IPS DF 6.9 (cell line): Measurements from ENCODE around the gene TOM1.

Experiments used
- DNase-seq: peaks from one replicate; pipeline ENCODE4 v3.0.0-alpha.2; 2013; ENCODE audit warnings: low read depth, low spot score
- H3K27ac ChIP-seq: one replicate; pipeline ENCODE4 v1.5.1; 2013; ENCODE audit warnings: low read length, control low read depth
- H3K27me3 ChIP-seq: 2 replicates; pipeline ENCODE4 v1.6.1; 2013; ENCODE audit warnings: mild to moderate bottlenecking, low read length; ENCODE audit not compliant: control insufficient read depth, insufficient read depth
- H3K36me3 ChIP-seq: 2 replicates; pipeline ENCODE4 v1.6.1; 2013; ENCODE audit warnings: low read length; ENCODE audit not compliant: control insufficient read depth, insufficient read depth
- H3K4me1 ChIP-seq: 2 replicates; pipeline ENCODE4 v1.6.1; 2013; ENCODE audit warnings: low read length; ENCODE audit not compliant: control insufficient read depth, insufficient read depth
- H3K4me3 ChIP-seq: 2 replicates; pipeline ENCODE4 v1.5.1; 2013; ENCODE audit warnings: mild to moderate bottlenecking, low read length
- H3K9me3 ChIP-seq: 2 replicates; pipeline ENCODE4 v1.6.1; 2013; ENCODE audit warnings: low read length, inconsistent platforms; ENCODE audit not compliant: control insufficient read depth, insufficient read depth
- WGBS: extraction: QIAGEN DNeasy Blood & Tissue Kit; methylation state at CpG from one replicate; pipeline ENCODE4 v1.1.7; 2013; ENCODE audit warnings: mixed read lengths, missing lambda C conversion rate; ENCODE audit not compliant: insufficient read length, insufficient coverage; 5-methylcytosine and 5-hydroxymethylcytosine counted together

The TOM1 gene

GRCh38 chr22:35324067-35324466 lies 24.4 kb downstream of the TOM1 start:
- no peak for DNase-seq
- no peaks in the 10 kb centered on the region for H3K27me3 ChIP-seq
- H3K4me1 ChIP-seq: no peaks in the 10 kb centered on the region
- H3K4me3 ChIP-seq: no peak overlapping the region
- H3K36me3 ChIP-seq: peaks cover 5% of the 10 kb centered on the region
- H3K27ac ChIP-seq: no peak overlapping the region
- no CpG with 5 or more reads among the region's 5 CpGs for WGBS
- H3K9me3 ChIP-seq: no peaks in the 10 kb centered on the region

DNA sequence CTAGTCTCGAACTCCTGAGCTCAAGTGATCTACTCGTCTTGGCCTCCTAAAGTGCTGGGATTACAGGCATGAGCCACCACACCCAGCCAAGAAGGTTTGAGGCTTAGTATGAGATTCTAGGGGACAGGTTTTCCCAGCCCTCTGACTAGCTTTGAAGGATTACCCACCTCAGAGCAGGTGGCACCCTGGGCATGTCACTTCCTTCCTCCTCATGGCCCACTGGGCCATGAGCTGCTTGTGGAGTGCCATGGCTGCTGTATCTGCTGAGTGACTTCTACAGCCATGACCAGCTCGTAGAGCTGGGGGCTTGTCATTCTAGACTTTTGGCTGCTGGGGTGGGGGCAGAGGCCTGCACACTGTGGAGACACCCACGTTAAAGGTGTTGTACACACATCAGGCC lies 25.1 kb downstream of the TOM1 start:
- no CpG with 5 or more reads among the region's 4 CpGs for WGBS
- Histone ChIP-seq H3K27me3 (no peaks in the 10 kb centered on the region), H3K9me3 (no peaks in the 10 kb centered on the region), H3K4me3 (no peak overlapping the region), H3K36me3 (peaks cover 5% of the 10 kb centered on the region), H3K4me1 (no peaks in the 10 kb centered on the region), H3K27ac (no peak overlapping the region)
- no peak for DNase-seq

GRCh38 chr22:35325209-35325608 lies 25.5 kb downstream of the TOM1 start:
- whole genome bisulfite sequencing: no CpG with 5 or more reads among the region's 5 CpGs
- Histone ChIP-seq H3K4me1 (no peaks in the 10 kb centered on the region), H3K27ac (no peak overlapping the region), H3K36me3 (peaks cover 6% of the 10 kb centered on the region), H3K27me3 (no peaks in the 10 kb centered on the region), H3K4me3 (no peak overlapping the region), H3K9me3 (no peaks in the 10 kb centered on the region)
- DNase-seq: no peak

DNA sequence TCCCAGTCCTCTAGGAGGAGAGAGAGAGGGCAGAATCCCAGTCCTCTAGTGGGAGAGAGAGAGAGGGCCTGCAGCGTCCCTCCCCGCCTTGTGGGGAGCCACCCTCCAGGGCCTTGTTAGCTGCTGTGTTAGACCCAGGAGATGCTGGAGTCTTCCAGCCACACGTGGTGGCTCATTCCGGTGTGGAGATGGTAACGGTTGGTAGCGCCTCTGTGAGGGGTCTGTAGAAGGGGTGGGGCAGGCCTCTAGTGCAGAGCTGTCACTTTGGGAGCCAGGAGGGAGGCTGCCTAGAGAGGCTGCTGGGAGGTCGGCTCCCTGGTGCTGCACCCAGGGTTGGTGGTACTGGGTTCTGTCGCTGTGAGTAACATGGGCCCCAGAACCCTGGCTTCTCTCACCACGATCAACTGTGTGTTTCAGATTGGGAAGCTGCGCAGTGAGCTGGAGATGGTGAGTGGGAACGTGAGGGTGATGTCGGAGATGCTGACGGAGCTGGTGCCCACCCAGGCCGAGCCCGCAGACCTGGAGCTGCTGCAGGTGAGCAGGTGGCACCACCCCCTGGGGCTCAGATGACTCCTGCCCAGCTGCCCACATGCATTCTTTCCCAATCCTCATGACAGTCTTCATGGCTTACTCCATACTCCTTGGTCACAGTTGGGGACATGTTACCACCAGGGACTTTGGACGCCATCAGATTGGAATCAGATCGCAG lies 27.3 kb downstream of the TOM1 start:
- H3K36me3 ChIP-seq: peaks cover 11% of the 10 kb centered on the region
- no peak for DNase-seq
- H3K27ac ChIP-seq: no peak overlapping the region
- H3K27me3 ChIP-seq: no peaks in the 10 kb centered on the region
- no peaks in the 10 kb centered on the region for H3K4me1 ChIP-seq
- no peak overlapping the region for H3K4me3 ChIP-seq
- WGBS: no CpG with 5 or more reads among the region's 17 CpGs
- H3K9me3 ChIP-seq: no peaks in the 10 kb centered on the region

GRCh38 chr22:35327690-35328471 lies 28.2 kb downstream of the TOM1 start:
- H3K27ac ChIP-seq: no peak overlapping the region
- no peaks in the 10 kb centered on the region for H3K4me1 ChIP-seq
- no CpG with 5 or more reads among the region's 21 CpGs for WGBS
- no peaks in the 10 kb centered on the region for H3K27me3 ChIP-seq
- H3K4me3 ChIP-seq: no peak overlapping the region
- H3K9me3 ChIP-seq: no peaks in the 10 kb centered on the region
- H3K36me3 ChIP-seq: peaks cover 11% of the 10 kb centered on the region
- DNase-seq: no peak

DNA sequence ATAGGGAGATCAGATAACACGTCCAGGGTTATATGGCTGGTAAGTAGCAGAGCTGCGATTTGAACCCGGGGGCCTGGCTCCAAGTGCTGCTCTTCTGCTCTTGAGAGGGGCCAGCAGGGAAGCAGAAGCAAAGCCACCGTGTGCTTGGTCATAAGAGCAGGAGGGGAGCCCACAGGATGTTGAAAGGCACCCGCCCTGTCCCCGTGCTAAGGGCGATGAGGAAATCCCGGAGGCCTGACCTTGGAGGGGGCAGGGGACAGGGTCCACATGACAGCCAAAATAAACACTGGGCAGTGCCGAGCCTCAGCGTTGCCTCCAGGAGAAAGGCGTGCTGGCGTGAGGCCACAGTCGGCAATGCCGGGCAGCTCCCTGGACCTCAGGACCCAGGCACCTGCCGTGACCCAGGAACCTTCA lies 28.8 kb downstream of the TOM1 start:
- H3K9me3 ChIP-seq: no peaks in the 10 kb centered on the region
- peaks cover 11% of the 10 kb centered on the region for H3K36me3 ChIP-seq
- no peak for DNase-seq
- H3K27me3 ChIP-seq: no peaks in the 10 kb centered on the region
- WGBS: no CpG with 5 or more reads among the region's 15 CpGs
- H3K4me3 ChIP-seq: no peak overlapping the region
- no peaks in the 10 kb centered on the region for H3K4me1 ChIP-seq
- no peak overlapping the region for H3K27ac ChIP-seq

- no peak overlapping the region for H3K27ac ChIP-seq
- H3K36me3 ChIP-seq: peaks cover 15% of the 10 kb centered on the region; the same call in 1 of the 2 replicates
- no peak overlapping the region for H3K4me3 ChIP-seq
Observed at GRCh38 chr22:35329114-35329847, 29.6 kb downstream of the TOM1 start.

GRCh38 chr22:35330258-35330861 lies 30.7 kb downstream of the TOM1 start:
- H3K27me3 ChIP-seq: no peaks in the 10 kb centered on the region
- H3K27ac ChIP-seq: no peak overlapping the region
- DNase-seq: no peak
- H3K36me3 ChIP-seq: peaks cover 14% of the 10 kb centered on the region; the same call in 1 of the 2 replicates
- H3K4me1 ChIP-seq: no peaks in the 10 kb centered on the region
- H3K4me3 ChIP-seq: no peak overlapping the region
- H3K9me3 ChIP-seq: no peaks in the 10 kb centered on the region
- WGBS: no CpG with 5 or more reads among the region's 16 CpGs

More at GRCh38 chr22:35329114-35329847, 29.6 kb downstream of the TOM1 start:
- no CpG with 5 or more reads among the region's 12 CpGs for WGBS
- DNase-seq: no peak
- Histone ChIP-seq H3K9me3 (no peaks in the 10 kb centered on the region), H3K4me1 (no peaks in the 10 kb centered on the region), H3K27me3 (no peaks in the 10 kb centered on the region)

GRCh38 chr22:35332278-35332677 lies 32.6 kb downstream of the TOM1 start:
- no CpG with 5 or more reads among the region's 6 CpGs for WGBS
- Histone ChIP-seq H3K4me3 (no peak overlapping the region), H3K27me3 (no peaks in the 10 kb centered on the region), H3K9me3 (no peaks in the 10 kb centered on the region), H3K36me3 (peaks cover 14% of the 10 kb centered on the region; the same call in 1 of the 2 replicates), H3K4me1 (no peaks in the 10 kb centered on the region), H3K27ac (no peak overlapping the region)
- no peak for DNase-seq

DNA sequence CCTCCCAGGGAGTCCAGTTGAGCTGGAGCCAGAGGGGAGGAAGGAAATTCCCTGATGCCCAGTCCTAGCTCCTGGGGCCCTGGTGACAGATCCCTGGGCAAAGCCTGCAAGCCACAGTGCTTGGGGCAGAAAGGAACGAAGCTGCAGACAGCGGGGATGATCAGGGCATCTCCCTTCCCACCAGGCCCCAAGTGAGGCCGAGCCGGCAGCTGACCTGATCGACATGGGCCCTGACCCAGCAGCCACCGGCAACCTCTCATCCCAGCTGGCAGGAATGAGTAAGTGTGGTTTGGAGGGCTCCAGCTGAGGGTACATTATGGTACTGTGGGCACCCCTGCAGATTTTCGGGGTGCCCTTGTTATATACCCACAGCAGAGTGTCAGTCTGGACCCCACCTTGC lies 33.5 kb downstream of the TOM1 start:
- no peaks in the 10 kb centered on the region for H3K9me3 ChIP-seq
- no peak overlapping the region for H3K27ac ChIP-seq
- no peak overlapping the region for H3K4me3 ChIP-seq
- peaks cover 10% of the 10 kb centered on the region; the same call in 1 of the 2 replicates for H3K36me3 ChIP-seq
- WGBS: no CpG with 5 or more reads among the region's 7 CpGs
- no peaks in the 10 kb centered on the region for H3K27me3 ChIP-seq
- no peak for DNase-seq
- H3K4me1 ChIP-seq: no peaks in the 10 kb centered on the region
